HEK293 (cell line): ENCODE measurements around the gene ZBTB5.

ENCODE experiments used
- CTCF ChIA-PET: fragments of 350-600 bp; formaldehyde crosslinking; extraction: SDS; loops from one replicate; lab custom pipeline; 2021; ENCODE audit warnings: antibody characterized with exemption; lab: Yijun Ruan, JAX
- POLR2A ChIA-PET: fragments of 300-600 bp; formaldehyde crosslinking; extraction: SDS; loops from one replicate; lab custom pipeline; 2020; ENCODE audit warnings: antibody characterized with exemption, inconsistent platforms; lab: Yijun Ruan, JAX
- H3K27ac ChIP-seq: fragments of 200-500 bp; sonication (Bioruptor generic); 2 replicates; pipeline ENCODE4 v1.5.1; 2014; ENCODE audit warnings: low read depth, low read length, control low read depth, inconsistent platforms; ENCODE audit errors: extremely low read depth
- H3K36me3 ChIP-seq, 2 experiments: fragments of 200-500 bp in 1 of 2; sonication (Bioruptor generic) in 1 of 2; 1 replicate in 1 of 2; 2 replicates in 1 of 2; pipeline ENCODE4 v1.5.1; 2014 to 2017; ENCODE audit warnings: inconsistent platforms in 2 of 2, low read length in 2 of 2; ENCODE audit not compliant: control insufficient read depth in 2 of 2, insufficient read depth in 1 of 2
- H3K4me1 ChIP-seq: fragments of 200-500 bp; sonication (Bioruptor generic); 2 replicates; pipeline ENCODE4 v1.5.1; 2014; ENCODE audit warnings: mild to moderate bottlenecking, low read length, inconsistent platforms; ENCODE audit not compliant: control insufficient read depth, insufficient read depth
- H3K4me3 ChIP-seq: 2 replicates; pipeline ENCODE4 v1.5.1; 2011; ENCODE audit warnings: low read depth, mild to moderate bottlenecking, control low read depth, low read length, moderate library complexity
- H3K9me3 ChIP-seq: fragments of 200-500 bp; sonication (Bioruptor generic); 2 replicates; pipeline ENCODE4 v1.5.1; 2014; ENCODE audit warnings: low read depth, low read length, inconsistent platforms; ENCODE audit not compliant: control insufficient read depth, insufficient read depth
- HOXD13 ChIP-seq: sonication (generic); formaldehyde crosslinking; IDR thresholded peaks from 2 replicates; pipeline ENCODE4 v1.8.0; 2022; ENCODE audit warnings: missing genetic modification reagents, borderline replicate concordance
- PRDM10 ChIP-seq: fragments of 450-650 bp; formaldehyde crosslinking; IDR thresholded peaks from 2 replicates; pipeline ENCODE4 v1.5.1; 2016; ENCODE audit warnings: missing biosample characterization, missing genetic modification characterization
- PRDM2 ChIP-seq: fragments of 450-650 bp; formaldehyde crosslinking; IDR thresholded peaks from 2 replicates; pipeline ENCODE4 v1.5.1; 2016; ENCODE audit warnings: missing biosample characterization, missing genetic modification characterization, borderline replicate concordance
- SALL2 ChIP-seq: fragments of 450-650 bp; formaldehyde crosslinking; IDR thresholded peaks from 2 replicates; pipeline ENCODE4 v1.5.0; 2017; ENCODE audit warnings: missing biosample characterization, mild to moderate bottlenecking, missing genetic modification characterization, borderline replicate concordance
- ZBTB1 ChIP-seq: fragments of 450-650 bp; formaldehyde crosslinking; IDR thresholded peaks from 2 replicates; pipeline ENCODE4 v1.5.1; 2016; ENCODE audit warnings: missing biosample characterization, missing genetic modification characterization
- ZNF302 ChIP-seq: fragments of 450-650 bp; formaldehyde crosslinking; IDR thresholded peaks from 2 replicates; pipeline ENCODE4 v1.5.1; 2016; ENCODE audit warnings: missing biosample characterization, missing genetic modification characterization, low read depth
- ZNF433 ChIP-seq: fragments of 450-650 bp; formaldehyde crosslinking; IDR thresholded peaks from 2 replicates; pipeline ENCODE4 v1.5.1; 2016; ENCODE audit warnings: missing biosample characterization, missing genetic modification characterization, low read depth
- ZNF558 ChIP-seq: fragments of 450-650 bp; formaldehyde crosslinking; IDR thresholded peaks from 2 replicates; pipeline ENCODE4 v1.5.1; 2016; ENCODE audit warnings: missing biosample characterization, missing genetic modification characterization
- ZNF639 ChIP-seq: fragments of 450-650 bp; formaldehyde crosslinking; IDR thresholded peaks from 2 replicates; pipeline ENCODE4 v1.5.1; 2016; ENCODE audit warnings: missing biosample characterization, missing genetic modification characterization
- ZNF76 ChIP-seq: fragments of 450-650 bp; formaldehyde crosslinking; IDR thresholded peaks from 2 replicates; pipeline ENCODE4; 2016; ENCODE audit warnings: low read depth, missing biosample characterization, missing genetic modification characterization, borderline replicate concordance
- ZNF776 ChIP-seq: fragments of 450-650 bp; formaldehyde crosslinking; IDR thresholded peaks from 2 replicates; pipeline ENCODE4 v1.5.0; 2017; ENCODE audit warnings: missing biosample characterization, missing genetic modification characterization, borderline replicate concordance
- ZNF843 ChIP-seq: fragments of 450-650 bp; formaldehyde crosslinking; IDR thresholded peaks from 2 replicates; pipeline ENCODE4 v1.5.1; 2016; ENCODE audit warnings: missing biosample characterization, missing genetic modification characterization
- ZSCAN30 ChIP-seq: fragments of 450-650 bp; IDR thresholded peaks from 2 replicates; pipeline ENCODE4 v1.5.1; 2018; ENCODE audit warnings: missing biosample characterization, mild to moderate bottlenecking, missing genetic modification characterization, moderate library complexity
- ZSCAN4 ChIP-seq: fragments of 450-650 bp; formaldehyde crosslinking; IDR thresholded peaks from 2 replicates; pipeline ENCODE4 v1.5.1; 2017; ENCODE audit warnings: missing biosample characterization, missing genetic modification characterization

The ZBTB5 gene

GRCh38 chr9:37419204-37419603 is 46.0 kb downstream of the ZBTB5 start:
- TF ChIP-seq ZNF776 (tag by site-specific recombination) (no peak), ZBTB1 (no peak), SALL2 (tag by site-specific recombination) (no peak), HOXD13 (CRISPR knock-in tag) (no peak), PRDM10 (tag by site-specific recombination) (no peak), ZNF843 (tag by site-specific recombination) (no peak), ZSCAN30 (no peak), ZNF639 (tag by site-specific recombination) (no peak), ZNF433 (no peak), ZNF558 (tag by site-specific recombination) (no peak), ZNF76 (no peak), ZNF302 (tag by site-specific recombination) (no peak), ZSCAN4 (no peak), PRDM2 (tag by site-specific recombination) (no peak)
- TF ChIP-seq, all 188 proteins: peak for 0
- CTCF ChIA-PET: interaction anchor here (1.2 to 2.4 kb wide), 2 partner anchors 9 to 12 kb away, joined by 8 to 14 read pairs; no protein-coding TSS in a partner anchor
- H3K4me3 ChIP-seq: no peak overlapping the region
- H3K27ac ChIP-seq: no peak overlapping the region
- POLR2A ChIA-PET: interaction anchor here (1.3 kb wide), 1 partner anchor 66 kb away, joined by 4 read pairs; the partner anchor contains the start of gene POLR1E
- H3K9me3 ChIP-seq: no peaks in the 10 kb centered on the region
- H3K36me3 ChIP-seq: peaks cover 0 to 4% of the 10 kb centered on the region in 2 experiments; a peak in 1 of 3 replicates
- H3K4me1 ChIP-seq: no peaks in the 10 kb centered on the region
